Measurements from ENCODE around the gene MT1HL1. TPM values are rescaled to one million over a fixed set of nuclear protein-coding genes. Genes with fewer than 3 reads are reported as not detected.
"Not testable (repeated sequence)": the region's sequence is repeated elsewhere in the genome, so short reads cannot be mapped to it uniquely, and the experiment has no call there.

The MT1HL1 gene
- total RNA-seq, 3 donors from 2014 or later (not counting 1 experiment from before 2014, with no cell fraction given): not detected

- no peak for ATAC-seq
- no peak for TF ChIP-seq CTCF (IDR thresholded peaks at IDR 0.05)
- no peaks in the 10 kb centered on the region for H3K36me3 Mint-ChIP-seq
- H3K27me3 Mint-ChIP-seq (ENCODE audit: low read depth in 2 of 2): no peaks in the 10 kb centered on the region
- H3K4me1 Mint-ChIP-seq: no peaks in the 10 kb centered on the region
- no peaks in the 10 kb centered on the region for H3K36me3 ChIP-seq (ENCODE audit: control insufficient read depth, insufficient read depth, low read length)
- no peak overlapping the region for H3K27ac Mint-ChIP-seq
- intact Hi-C loops (cut with micrococcal nuclease): no loop called here
- no peak for DNase-seq
- H3K9me3 Mint-ChIP-seq: peaks cover 4 to 11% of the 10 kb centered on the region in 2 donors
- H3K27me3 ChIP-seq (ENCODE audit: control insufficient read depth, insufficient read depth, low read length): no peaks in the 10 kb centered on the region
- no peak overlapping the region for H3K4me3 ChIP-seq (ENCODE audit: low read length)
- H3K27ac ChIP-seq (ENCODE audit: low read length): no peak overlapping the region
- H3K4me1 ChIP-seq (ENCODE audit: control insufficient read depth, insufficient read depth, low read length): no peaks in the 10 kb centered on the region
- WGBS (ENCODE audit: insufficient coverage): no CpG with 5 or more reads among the region's 1 CpG
- H3K4me3 Mint-ChIP-seq: no peak overlapping the region
- H3K9me3 ChIP-seq (ENCODE audit: control insufficient read depth, insufficient read depth, low read length): peaks cover 3% of the 10 kb centered on the region
Observed at GRCh38 chr1:236990052-236990445, 14.2 kb downstream of the MT1HL1 start.

GRCh38 chr1:236989290-236990051 is 14.8 kb downstream of the MT1HL1 start:
- no peaks in the 10 kb centered on the region for H3K4me1 Mint-ChIP-seq
- TF ChIP-seq CTCF (IDR thresholded peaks at IDR 0.05): no peak
- H3K36me3 ChIP-seq (ENCODE audit: control insufficient read depth, insufficient read depth, low read length): no peaks in the 10 kb centered on the region
- no peak overlapping the region for H3K4me3 Mint-ChIP-seq
- H3K4me1 ChIP-seq (ENCODE audit: control insufficient read depth, insufficient read depth, low read length): no peaks in the 10 kb centered on the region
- no peaks in the 10 kb centered on the region for H3K27me3 Mint-ChIP-seq (ENCODE audit: low read depth in 2 of 2)
- H3K9me3 Mint-ChIP-seq: peaks cover 4 to 11% of the 10 kb centered on the region in 2 donors
- H3K27ac ChIP-seq (ENCODE audit: low read length): no peak overlapping the region
- ATAC-seq (no peak), DNase-seq (no peak)
- no peak overlapping the region for H3K4me3 ChIP-seq (ENCODE audit: low read length)
- no peaks in the 10 kb centered on the region for H3K27me3 ChIP-seq (ENCODE audit: control insufficient read depth, insufficient read depth, low read length)
- H3K36me3 Mint-ChIP-seq: no peaks in the 10 kb centered on the region
- H3K27ac Mint-ChIP-seq: no peak overlapping the region
- peaks cover 3% of the 10 kb centered on the region for H3K9me3 ChIP-seq (ENCODE audit: control insufficient read depth, insufficient read depth, low read length)
- intact Hi-C loops (cut with micrococcal nuclease): no loop called here
- WGBS (ENCODE audit: insufficient coverage): 72% methylated on average over 1 of the region's 3 CpGs

- ATAC-seq: no peak
- no peak overlapping the region for H3K4me3 Mint-ChIP-seq
- H3K27ac Mint-ChIP-seq: no peak overlapping the region
- H3K27ac ChIP-seq (ENCODE audit: low read length): no peak overlapping the region
- H3K36me3 Mint-ChIP-seq: no peaks in the 10 kb centered on the region
- H3K4me3 ChIP-seq (ENCODE audit: low read length): no peak overlapping the region
- no peaks in the 10 kb centered on the region for H3K36me3 ChIP-seq (ENCODE audit: control insufficient read depth, insufficient read depth, low read length)
- DNase-seq: no peak
- intact Hi-C loops (cut with micrococcal nuclease): no loop called here
- no peaks in the 10 kb centered on the region for H3K4me1 ChIP-seq (ENCODE audit: control insufficient read depth, insufficient read depth, low read length)
- H3K27me3 Mint-ChIP-seq (ENCODE audit: low read depth in 2 of 2): no peaks in the 10 kb centered on the region
- H3K9me3 Mint-ChIP-seq: peaks cover 4 to 9% of the 10 kb centered on the region in 2 donors
- H3K27me3 ChIP-seq (ENCODE audit: control insufficient read depth, insufficient read depth, low read length): no peaks in the 10 kb centered on the region
- H3K9me3 ChIP-seq (ENCODE audit: control insufficient read depth, insufficient read depth, low read length): no peaks in the 10 kb centered on the region
- no peaks in the 10 kb centered on the region for H3K4me1 Mint-ChIP-seq
- TF ChIP-seq CTCF (IDR thresholded peaks at IDR 0.05): no peak
Observed at GRCh38 chr1:236983818-236984217, 20.4 kb downstream of the MT1HL1 start.

- H3K4me3 ChIP-seq (ENCODE audit: low read length): no peak overlapping the region
- no peak for TF ChIP-seq CTCF (IDR thresholded peaks at IDR 0.05)
- Mint-ChIP-seq H3K27ac (no peak overlapping the region), H3K27me3 (ENCODE audit: low read depth in 2 of 2) (no peaks in the 10 kb centered on the region), H3K9me3 (peaks cover 4 to 9% of the 10 kb centered on the region in 2 donors), H3K4me3 (no peak overlapping the region), H3K4me1 (no peaks in the 10 kb centered on the region), H3K36me3 (no peaks in the 10 kb centered on the region)
- ATAC-seq (no peak), DNase-seq (no peak)
- H3K4me1 ChIP-seq (ENCODE audit: control insufficient read depth, insufficient read depth, low read length): no peaks in the 10 kb centered on the region
- H3K9me3 ChIP-seq (ENCODE audit: control insufficient read depth, insufficient read depth, low read length): no peaks in the 10 kb centered on the region
- intact Hi-C loops (cut with micrococcal nuclease): no loop called here
- H3K27me3 ChIP-seq (ENCODE audit: control insufficient read depth, insufficient read depth, low read length): no peaks in the 10 kb centered on the region
- no CpG with 5 or more reads among the region's 1 CpG for WGBS (ENCODE audit: insufficient coverage)
- H3K36me3 ChIP-seq (ENCODE audit: control insufficient read depth, insufficient read depth, low read length): no peaks in the 10 kb centered on the region
- H3K27ac ChIP-seq (ENCODE audit: low read length): no peak overlapping the region
Observed at GRCh38 chr1:236982380-236982779, 21.9 kb downstream of the MT1HL1 start.

GRCh38 chr1:236981431-236981830 is 22.8 kb downstream of the MT1HL1 start:
- WGBS (ENCODE audit: insufficient coverage): 94% methylated on average over 20 of the region's 20 CpGs
- DNase-seq; H3K4me3 Mint-ChIP-seq; H3K9me3 Mint-ChIP-seq; H3K9me3 ChIP-seq (ENCODE audit: control insufficient read depth, insufficient read depth, low read length); H3K27me3 ChIP-seq (ENCODE audit: control insufficient read depth, insufficient read depth, low read length); H3K27ac Mint-ChIP-seq; H3K27ac ChIP-seq (ENCODE audit: low read length); H3K27me3 Mint-ChIP-seq (ENCODE audit: low read depth in 2 of 2); H3K4me1 Mint-ChIP-seq; H3K36me3 Mint-ChIP-seq; H3K4me3 ChIP-seq (ENCODE audit: low read length); intact Hi-C loops (cut with micrococcal nuclease); ATAC-seq; H3K36me3 ChIP-seq (ENCODE audit: control insufficient read depth, insufficient read depth, low read length); H3K4me1 ChIP-seq (ENCODE audit: control insufficient read depth, insufficient read depth, low read length): not testable (repeated sequence)
